Measurements from ENCODE around the gene TXNL4A. TPM values are rescaled to one million over a fixed set of nuclear protein-coding genes. Genes with fewer than 3 reads are reported as not detected.
"Not testable (repeated sequence)": the region's sequence is repeated elsewhere in the genome, so short reads cannot be mapped to it uniquely, and the experiment has no call there.

Gene TXNL4A, protein sequence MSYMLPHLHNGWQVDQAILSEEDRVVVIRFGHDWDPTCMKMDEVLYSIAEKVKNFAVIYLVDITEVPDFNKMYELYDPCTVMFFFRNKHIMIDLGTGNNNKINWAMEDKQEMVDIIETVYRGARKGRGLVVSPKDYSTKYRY
- total RNA-seq (2014; rRNA removed; shearing (Covaris generic)) = 126 and 158 TPM in 2 replicates
- polyA plus RNA-seq (2015; cell fraction: cytosol; rRNA removed) = 61.0 and 94.6 TPM in 2 replicates
- polyA plus RNA-seq (2015; cell fraction: nucleus; rRNA removed) = 18.6 and 22.5 TPM in 2 replicates

DNA sequence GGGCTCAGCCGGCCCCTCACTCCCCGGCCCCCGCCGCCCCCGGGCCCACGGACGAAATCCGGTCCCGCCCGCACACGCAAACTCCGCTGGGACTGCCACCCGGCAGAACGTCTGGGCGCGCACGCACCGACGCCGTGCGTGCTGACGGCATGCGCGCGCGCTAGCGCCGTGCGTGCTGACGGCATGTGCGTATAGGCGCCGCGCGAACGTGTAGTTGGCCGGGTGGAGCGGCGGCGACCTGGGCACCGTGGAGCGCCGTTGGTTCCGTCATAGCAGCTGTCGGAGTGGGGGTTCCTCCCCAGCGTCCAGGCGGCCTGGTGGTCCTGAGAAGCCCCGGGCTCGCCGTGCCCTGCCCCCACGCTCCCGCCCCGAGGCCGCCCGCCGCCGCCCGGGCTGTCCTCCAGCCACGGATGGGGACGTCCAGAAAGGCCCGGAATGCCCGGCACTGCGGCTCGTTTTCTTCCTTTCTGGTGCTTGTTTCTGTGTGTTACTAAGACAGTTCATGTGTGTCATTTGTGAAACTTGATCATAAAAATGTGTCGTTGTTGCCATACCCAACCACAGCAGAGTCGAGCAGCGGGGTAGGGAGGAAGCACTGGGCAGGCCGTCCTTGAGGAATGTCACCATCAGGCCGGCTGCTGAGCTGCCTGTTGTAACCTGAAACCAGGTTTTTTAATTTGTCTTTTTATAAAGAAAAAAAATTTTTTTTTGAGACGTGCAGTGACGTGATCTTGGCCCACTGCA, at the start of gene TXNL4A:
Gene TXNL4A (minus strand): TSS at position 113 of the 744 bp plus-strand sequence. CDS start 171 bp downstream, outside the sequence.
- DNase-seq (ENCODE audit: low read depth, low spot score) = peak; percentile 77
- in situ Hi-C loops (cut with HindIII; ENCODE audit: low pct_unique_long_range_greater_than_20kb, low sequenced_read_pairs) = no loop called here

DNA sequence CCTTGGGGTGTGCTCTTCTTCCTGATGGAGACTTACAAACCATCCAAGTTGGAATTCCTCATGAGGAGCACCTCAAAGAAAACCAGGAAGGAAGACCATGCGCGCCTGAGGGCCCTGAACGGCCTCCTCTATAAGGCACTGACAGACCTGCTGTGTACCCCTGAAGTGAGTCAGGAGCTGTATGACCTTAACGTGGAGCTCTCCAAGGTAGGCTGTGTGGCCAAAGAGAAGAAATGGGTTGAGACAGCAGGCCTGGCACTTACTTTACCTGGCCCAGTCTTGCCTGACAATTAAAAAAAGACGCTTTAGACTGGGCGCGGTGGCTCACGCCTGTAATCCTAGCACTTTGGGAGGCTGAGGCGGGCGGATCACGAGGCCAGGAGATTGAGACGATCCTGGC, 48.9 kb upstream of the TXNL4A start:
- no peak for DNase-seq (ENCODE audit: low read depth, low spot score)
- in situ Hi-C loops (cut with HindIII; ENCODE audit: low pct_unique_long_range_greater_than_20kb, low sequenced_read_pairs) = no loop called here

DNA sequence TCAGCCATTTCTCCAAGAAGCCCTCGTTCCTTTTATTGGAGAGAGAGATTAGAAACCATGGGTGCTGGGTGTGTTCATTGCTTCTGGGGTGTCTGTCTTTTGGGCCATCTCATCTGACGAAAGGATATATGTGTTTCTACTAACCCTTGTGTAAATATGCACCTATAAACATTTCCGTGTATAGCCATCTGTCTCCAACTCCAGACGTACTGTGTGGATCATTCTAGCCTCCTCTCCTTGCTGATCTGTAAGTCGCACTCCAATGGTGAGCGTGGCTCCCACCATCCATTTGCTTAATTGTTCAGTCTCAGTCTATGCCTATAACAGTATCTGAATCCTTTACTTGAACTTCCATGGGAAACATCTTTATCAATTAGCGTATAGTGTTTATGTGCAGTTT, 47.6 kb upstream of the TXNL4A start:
- no peak for DNase-seq (ENCODE audit: low read depth, low spot score)
- in situ Hi-C loops (cut with HindIII; ENCODE audit: low pct_unique_long_range_greater_than_20kb, low sequenced_read_pairs) = no loop called here

DNA sequence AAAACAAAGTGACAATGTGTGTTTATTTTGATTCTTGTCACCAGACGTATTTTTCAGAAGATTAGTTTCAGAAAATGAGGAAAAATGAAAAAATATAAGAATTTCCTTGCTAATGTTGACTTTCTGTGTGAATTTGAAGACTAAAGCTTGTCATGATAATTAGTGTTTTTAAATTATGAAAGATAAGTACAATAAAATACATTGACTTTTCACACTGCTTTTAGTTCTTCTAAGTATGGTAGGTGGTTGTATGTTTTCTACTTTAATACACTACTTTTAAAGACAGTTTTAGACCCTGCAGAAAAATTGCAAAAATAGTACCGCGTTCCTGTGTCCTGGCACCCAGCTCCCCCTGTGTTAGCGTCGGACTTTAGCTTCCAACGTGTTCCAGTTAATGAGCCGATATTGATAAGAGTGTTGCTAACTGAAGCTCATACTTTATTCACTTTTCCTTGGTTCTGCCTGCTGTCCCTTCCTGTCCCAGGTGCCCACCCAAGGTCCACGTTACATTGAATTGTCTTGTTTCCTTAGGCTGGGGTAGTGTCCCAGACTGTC, 46.6 kb upstream of the TXNL4A start:
- DNase-seq (ENCODE audit: low read depth, low spot score) = no peak
- in situ Hi-C loops (cut with HindIII; ENCODE audit: low pct_unique_long_range_greater_than_20kb, low sequenced_read_pairs) = no loop called here

DNA sequence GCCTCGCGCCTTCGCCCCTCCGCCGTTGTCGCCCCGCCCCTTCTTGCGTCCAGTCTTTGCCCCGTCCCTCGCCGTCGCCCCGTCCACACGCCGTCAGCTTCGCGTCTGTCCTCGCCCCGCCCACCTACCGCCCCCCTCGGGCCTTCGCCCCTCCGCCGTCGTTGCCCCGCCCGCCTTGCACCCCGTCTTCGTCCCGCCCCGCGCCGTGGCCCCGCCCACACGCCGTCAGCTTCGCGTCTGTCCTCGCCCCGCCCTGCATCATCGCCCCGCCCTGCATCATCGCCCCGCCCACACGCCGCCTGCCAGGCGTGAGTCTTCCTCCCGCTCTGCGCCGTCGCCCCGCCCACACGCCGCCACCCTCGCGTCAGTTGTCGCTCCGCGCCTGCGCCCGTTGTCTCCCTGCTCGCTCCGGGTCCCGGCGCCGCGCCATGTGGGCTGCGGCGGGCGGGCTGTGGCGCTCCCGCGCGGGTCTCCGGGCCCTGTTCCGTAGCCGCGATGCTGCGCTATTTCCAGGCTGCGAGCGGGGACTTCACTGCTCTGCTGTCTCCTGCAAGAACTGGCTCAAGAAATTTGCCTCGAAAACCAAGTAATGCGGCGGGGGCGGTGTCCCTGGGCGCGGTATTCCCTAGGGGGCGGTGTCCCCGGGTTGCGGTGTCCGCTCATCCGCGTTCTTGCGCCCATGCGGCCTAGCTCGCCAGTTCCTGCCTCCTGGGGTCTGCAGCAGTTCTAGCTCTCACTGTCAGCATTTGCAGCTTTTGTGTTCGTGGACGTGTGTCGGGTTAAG, 45.9 kb upstream of the TXNL4A start, which contains the start of gene RBFA:
Gene RBFA (plus strand): TSS at position 367 of the 784 bp plus-strand sequence. CDS start 62 bp downstream, at position 429.
- in situ Hi-C loops (cut with HindIII; ENCODE audit: low pct_unique_long_range_greater_than_20kb, low sequenced_read_pairs) = no loop called here
- peak; percentile 95 for DNase-seq (ENCODE audit: low read depth, low spot score)

DNA sequence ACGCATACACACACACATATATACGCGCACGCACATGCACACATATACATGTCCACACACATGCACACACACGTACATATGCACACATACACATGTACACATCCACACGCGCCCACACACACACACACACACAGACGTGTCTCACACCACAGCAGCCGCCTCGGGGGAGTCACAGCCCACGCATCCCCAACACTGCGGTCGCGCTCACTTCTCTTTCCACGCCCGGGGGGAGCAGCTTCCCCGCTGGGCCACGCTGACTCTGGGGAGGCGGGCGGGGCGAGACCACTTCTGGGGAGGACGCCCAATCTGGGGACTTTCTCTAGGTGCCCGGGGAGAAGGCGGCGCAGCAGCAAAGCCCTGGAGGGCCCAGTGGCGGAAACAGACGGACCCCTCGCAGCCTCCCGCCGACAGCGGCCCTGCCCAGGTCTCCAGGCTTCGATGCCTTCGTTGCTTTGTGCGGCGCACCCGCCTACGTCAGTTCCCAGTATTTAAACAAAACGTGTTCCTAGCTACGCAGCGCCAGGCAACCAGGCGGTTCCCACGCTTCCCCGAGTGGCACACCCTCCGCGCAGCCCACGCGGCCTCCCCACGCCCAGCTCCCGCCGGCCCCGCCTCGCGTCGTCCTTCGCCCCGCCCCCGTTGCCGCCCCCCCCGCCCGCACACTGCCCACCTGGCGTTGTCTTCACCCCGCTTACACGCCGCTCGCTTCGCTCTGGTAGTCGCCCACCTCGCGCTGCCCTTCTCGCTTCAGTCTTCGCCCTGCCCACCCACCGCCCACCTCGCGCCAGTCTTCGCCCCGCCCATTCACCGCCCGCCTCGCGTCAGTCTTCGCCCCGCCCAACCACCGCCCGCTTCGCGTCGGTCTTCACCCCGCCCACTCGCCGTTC, 45.1 kb upstream of the TXNL4A start:
- DNase-seq (ENCODE audit: low read depth, low spot score) = no peak
- in situ Hi-C loops (cut with HindIII; ENCODE audit: low pct_unique_long_range_greater_than_20kb, low sequenced_read_pairs) = no loop called here

DNA sequence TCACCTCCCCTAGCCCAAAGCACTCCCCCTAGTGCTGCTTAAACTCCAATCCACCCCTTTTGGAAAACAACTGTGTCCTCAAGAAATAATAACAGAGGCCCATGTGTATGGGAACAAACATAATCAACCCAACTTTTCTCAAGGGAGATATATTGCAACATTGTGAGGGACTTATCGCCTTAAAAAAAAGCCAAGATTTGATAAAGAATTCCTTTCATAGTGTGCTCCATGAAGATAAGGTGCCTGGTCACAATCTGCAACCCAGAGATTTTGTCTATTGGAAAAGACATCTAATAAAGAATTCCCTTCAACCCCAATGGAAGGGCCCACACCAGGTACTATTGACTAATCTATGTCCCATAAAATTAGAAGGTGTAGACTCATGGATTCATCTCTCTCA, 41.3 kb upstream of the TXNL4A start:
- in situ Hi-C loops (cut with HindIII; ENCODE audit: low pct_unique_long_range_greater_than_20kb, low sequenced_read_pairs) = no loop called here
- no peak for DNase-seq (ENCODE audit: low read depth, low spot score)

DNA sequence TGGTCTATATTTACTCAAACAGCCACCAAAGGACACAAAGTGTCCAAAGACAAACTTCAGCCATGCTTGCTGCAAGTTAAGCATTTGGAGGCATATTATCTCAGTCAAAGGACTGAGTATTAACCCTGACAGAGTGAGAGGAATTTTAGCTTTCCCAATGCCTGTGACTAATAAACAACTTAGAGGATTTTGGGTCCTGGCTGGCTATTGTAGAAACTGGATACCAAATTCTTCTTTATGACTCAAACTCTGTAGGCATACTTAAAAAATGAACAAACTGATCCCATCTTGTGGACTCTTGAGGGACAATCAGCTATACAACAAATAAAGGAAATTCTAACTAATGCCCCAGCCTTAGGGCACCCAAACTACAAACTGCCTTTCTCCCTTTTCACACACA, 39.4 kb upstream of the TXNL4A start:
- in situ Hi-C loops (cut with HindIII; ENCODE audit: low pct_unique_long_range_greater_than_20kb, low sequenced_read_pairs); DNase-seq (ENCODE audit: low read depth, low spot score): not testable (repeated sequence)

DNA sequence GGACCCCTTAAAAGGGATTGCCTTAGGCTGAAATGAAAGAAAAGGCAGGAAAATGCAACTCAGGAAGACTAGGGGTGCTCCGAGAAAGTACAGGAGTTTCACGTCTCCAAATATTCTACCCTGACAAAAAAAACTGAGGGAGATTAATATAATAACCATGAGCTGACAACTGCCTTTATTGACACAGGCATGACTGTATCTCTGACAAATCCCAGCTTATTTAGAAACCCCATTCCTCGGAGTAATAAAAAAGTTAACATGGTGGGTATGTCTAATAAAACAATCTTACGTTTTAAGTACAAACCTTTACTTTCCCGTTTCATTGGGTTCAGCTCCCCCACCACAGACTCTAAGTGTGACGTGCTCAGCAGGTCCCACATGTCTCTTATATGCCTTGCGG, 38.0 kb upstream of the TXNL4A start:
- DNase-seq (ENCODE audit: low read depth, low spot score) = no peak
- in situ Hi-C loops (cut with HindIII; ENCODE audit: low pct_unique_long_range_greater_than_20kb, low sequenced_read_pairs) = no loop called here

DNA sequence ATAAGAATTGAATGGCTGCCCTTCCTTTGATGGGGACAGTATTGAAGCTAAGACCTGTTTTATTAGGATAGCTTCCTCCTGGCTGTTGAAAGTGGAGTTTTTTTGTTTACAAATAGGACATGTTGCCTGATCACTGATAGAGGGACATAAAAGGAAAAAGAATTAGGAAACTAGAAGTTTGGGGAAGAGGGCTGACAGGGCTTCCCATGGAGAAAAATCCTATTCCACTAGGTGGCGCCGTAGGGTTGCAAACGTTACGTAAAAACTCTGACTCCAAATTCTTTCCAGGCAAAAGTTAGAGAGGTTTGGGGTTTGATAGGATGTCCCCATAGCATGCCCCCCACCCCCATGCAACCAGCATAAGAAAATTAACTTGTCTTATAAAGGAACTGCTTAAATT, 34.8 kb upstream of the TXNL4A start:
- in situ Hi-C loops (cut with HindIII; ENCODE audit: low pct_unique_long_range_greater_than_20kb, low sequenced_read_pairs) = no loop called here
- peak; percentile 39 for DNase-seq (ENCODE audit: low read depth, low spot score)

DNA sequence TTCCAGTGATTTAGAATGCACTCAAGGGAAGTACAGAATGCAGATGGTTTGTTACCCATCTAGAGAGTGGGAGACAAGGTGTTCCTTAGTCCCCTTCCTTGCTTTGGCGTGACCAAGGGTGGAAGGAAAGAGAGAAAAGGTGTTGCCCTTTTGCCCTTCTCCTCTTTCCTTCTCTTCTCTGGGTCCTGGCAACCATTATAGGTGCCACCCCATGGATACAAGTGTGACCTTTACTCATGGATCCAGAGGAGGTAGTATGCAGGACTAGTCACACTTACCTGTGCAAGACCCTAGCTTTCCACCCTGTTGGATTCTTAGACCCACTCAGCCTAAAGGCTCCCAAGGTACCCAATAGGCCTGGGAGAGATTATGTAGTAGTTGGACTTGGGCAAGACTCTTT, 34.2 kb upstream of the TXNL4A start:
- peak; percentile 9 for DNase-seq (ENCODE audit: low read depth, low spot score)
- in situ Hi-C loops (cut with HindIII; ENCODE audit: low pct_unique_long_range_greater_than_20kb, low sequenced_read_pairs) = no loop called here

DNA sequence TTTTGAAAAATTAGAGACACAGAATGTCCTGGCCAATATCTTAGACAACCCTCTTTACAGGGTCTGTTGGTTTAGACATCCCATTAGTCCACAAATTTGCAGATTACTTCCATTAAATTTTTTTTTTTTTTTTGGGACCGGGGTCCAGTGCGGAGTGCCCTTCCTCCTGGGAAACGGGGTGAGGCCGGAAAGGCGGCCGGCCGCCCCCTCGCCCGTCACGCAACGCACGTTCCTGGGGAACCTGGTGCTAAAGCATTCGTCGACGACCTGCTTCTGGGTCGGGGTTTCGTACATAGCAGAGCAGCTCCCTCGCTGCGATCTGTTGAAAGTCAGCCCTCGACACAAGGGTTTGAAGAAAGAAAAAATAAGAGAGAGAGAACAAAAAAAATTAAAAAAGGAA, 24.4 kb upstream of the TXNL4A start:
- DNase-seq (ENCODE audit: low read depth, low spot score) = no peak
- in situ Hi-C loops (cut with HindIII; ENCODE audit: low pct_unique_long_range_greater_than_20kb, low sequenced_read_pairs) = no loop called here

DNA sequence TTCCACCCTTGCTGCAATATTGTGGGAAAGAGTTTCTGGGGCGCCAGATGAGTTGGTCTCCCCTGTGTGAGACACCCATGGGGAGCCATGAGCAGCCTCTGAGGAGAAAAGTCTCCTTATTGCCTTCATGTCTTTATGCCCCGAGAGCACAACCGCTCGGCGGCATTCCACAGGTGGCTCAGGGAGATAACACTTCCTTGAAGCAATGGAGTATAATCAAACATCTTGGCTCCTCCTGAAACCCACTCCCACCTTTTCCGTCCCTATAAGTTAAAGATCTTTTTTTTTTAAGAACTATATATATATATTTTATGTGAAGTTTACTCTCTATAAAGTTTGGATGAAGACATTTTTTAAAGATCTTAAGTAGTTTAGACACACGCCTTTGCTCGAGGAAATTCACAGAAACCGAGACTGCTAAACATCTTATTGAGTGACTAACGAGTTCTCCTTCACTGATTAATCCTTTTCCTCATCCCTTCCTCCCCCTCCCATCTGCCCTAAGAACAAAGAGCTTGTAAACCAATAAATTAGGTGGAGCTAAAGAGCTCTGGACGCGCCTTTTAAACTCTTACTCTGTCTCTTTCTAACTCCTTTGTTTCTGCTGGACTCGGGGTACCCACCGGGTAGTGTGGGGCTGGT, 23.3 kb upstream of the TXNL4A start:
- in situ Hi-C loops (cut with HindIII; ENCODE audit: low pct_unique_long_range_greater_than_20kb, low sequenced_read_pairs); DNase-seq (ENCODE audit: low read depth, low spot score): not testable (repeated sequence)

DNA sequence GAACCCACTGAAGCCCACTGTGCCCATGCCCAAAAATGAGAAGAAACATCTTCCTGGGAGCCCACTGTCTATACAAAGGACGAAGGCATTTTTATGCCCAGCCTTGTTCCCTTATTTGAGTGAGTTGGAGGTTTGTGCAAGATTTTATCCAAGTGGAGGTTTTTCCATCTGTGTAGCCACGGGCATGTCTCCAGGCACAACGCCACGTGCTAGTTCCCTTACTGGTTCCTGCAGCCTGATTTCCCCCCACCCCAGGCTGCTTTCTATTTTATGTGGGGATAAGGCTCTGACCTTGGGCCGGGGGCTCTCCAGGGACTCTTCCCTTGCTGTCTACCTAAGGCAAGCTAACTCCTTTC, 22.2 kb upstream of the TXNL4A start:
- in situ Hi-C loops (cut with HindIII; ENCODE audit: low pct_unique_long_range_greater_than_20kb, low sequenced_read_pairs) = no loop called here
- no peak for DNase-seq (ENCODE audit: low read depth, low spot score)

DNA sequence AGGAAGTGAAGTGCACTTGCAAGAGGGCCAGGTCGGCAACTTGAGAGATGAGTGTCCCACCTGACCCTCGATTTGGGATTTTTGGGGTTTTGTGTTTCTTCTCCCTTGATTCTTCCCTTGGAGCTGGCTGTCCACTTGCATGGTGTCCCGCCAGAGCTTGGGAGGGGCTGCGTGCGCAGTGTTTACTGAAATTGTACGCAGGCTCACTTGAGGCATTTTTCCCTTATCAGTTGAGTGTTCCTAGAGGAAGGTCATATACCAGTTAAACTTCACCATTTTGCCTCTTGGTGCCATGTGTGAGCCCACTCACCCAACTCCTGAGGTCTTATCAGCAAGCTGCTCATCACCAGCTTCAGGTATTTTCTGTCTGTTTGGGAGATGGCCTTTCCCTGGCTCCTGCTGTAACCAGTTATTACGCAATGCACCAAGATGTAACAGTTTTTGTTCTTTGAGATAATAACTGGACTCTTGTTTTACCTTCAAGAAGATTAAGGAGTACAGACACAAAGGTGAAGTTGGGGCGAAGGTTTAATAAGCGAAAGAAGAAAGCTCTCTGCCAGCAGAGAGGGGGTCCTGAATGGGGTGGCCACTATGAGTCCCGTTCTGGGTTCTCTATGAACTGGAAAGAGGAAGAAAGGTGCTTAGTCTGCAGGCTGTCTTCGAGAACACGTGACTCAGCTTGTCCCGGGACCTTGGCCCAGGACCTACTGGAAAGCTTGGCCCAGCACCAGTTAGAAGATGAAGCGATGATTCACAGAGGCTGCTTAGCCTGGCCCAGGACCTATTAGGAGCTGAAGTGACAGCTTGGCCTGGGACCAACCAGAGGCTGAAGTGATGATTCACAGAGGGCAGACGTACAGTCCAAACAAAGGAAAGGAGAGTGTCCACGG, 21.5 kb upstream of the TXNL4A start:
- DNase-seq (ENCODE audit: low read depth, low spot score) = no peak

DNA sequence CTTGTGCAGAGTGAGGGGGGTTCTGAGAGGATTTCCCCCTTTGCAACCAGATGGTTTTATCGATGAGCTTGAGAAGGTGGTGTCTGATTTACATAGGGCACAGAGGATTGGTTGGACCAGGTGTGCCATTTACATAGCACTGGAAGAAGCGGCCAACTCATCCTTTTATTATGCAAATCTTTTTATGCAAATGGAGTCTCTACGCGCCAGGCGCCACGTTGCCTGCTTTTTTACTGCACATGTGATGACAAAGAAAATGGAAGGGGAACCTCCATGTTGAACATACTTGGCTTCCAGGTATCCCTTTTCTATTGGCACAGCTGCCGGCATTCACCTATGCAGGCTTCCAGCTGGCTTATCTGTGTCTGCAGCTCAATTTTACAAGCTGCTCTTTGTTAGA, 18.4 kb upstream of the TXNL4A start:
- DNase-seq (ENCODE audit: low read depth, low spot score) = no peak
- in situ Hi-C loops (cut with HindIII; ENCODE audit: low pct_unique_long_range_greater_than_20kb, low sequenced_read_pairs) = no loop called here

More for the DNA sequence above, 21.5 kb upstream of the TXNL4A start:
- in situ Hi-C loops (cut with HindIII; ENCODE audit: low pct_unique_long_range_greater_than_20kb, low sequenced_read_pairs) = no loop called here

All from SK-MEL-5 (cell line).